HCEC 1CT (cell line): ENCODE results near the gene B3GAT2.
A peak's percentile ranks its signal among the peaks of the same experiment; 100 is the strongest.

Experiments
- DNase-seq: peaks from one replicate; pipeline ENCODE4 v3.0.0-alpha.2; 2017

The B3GAT2 gene

GRCh38 chr6:70839286-70840266, 117.3 kb downstream of the B3GAT2 start:
- no peak for DNase-seq

GRCh38 chr6:70838907-70839285, 118.0 kb downstream of the B3GAT2 start:
- DNase-seq: no peak

GRCh38 chr6:70834520-70834919, 122.3 kb downstream of the B3GAT2 start:
- peak; percentile 50 for DNase-seq

- DNase-seq: no peak
These were observed 125.4 kb downstream of the B3GAT2 start for GRCh38 chr6:70831427-70831826.

- no peak for DNase-seq
These were observed 133.2 kb downstream of the B3GAT2 start for GRCh38 chr6:70823651-70824050.

GRCh38 chr6:70821751-70822150, 135.1 kb downstream of the B3GAT2 start:
- DNase-seq: no peak

GRCh38 chr6:70820778-70821177, 136.1 kb downstream of the B3GAT2 start:
- no peak for DNase-seq

- no peak for DNase-seq
These were observed 137.2 kb downstream of the B3GAT2 start for GRCh38 chr6:70819646-70820045.

- no peak for DNase-seq
These were observed 143.0 kb downstream of the B3GAT2 start for GRCh38 chr6:70813885-70814284.

- no peak for DNase-seq
These were observed 145.1 kb downstream of the B3GAT2 start for GRCh38 chr6:70811788-70812187.
